Astrocyte of the spinal cord (primary cell): Measurements from ENCODE around the gene AGAP1.

ENCODE experiments used
- DNase-seq: peaks from one replicate; pipeline ENCODE4 v3.0.0; 2011; ENCODE audit warnings: low read depth, low spot score
- H3K4me3 ChIP-seq: 2 replicates; pipeline ENCODE4 v1.5.1; 2011; ENCODE audit warnings: low read depth, mild to moderate bottlenecking, low read length, moderate library complexity
- CTCF ChIP-seq: IDR thresholded peaks from 2 replicates; pipeline ENCODE4 v1.5.1; 2012; ENCODE audit warnings: low read depth, mild to moderate bottlenecking, low read length, inconsistent platforms
- in situ Hi-C: cut with HindIII; loops from 2 replicates; pipeline ENCODE4 v1.10.0; 2017; ENCODE audit warnings: low sequenced_read_pairs

AGAP1 gene

GRCh38 chr2:236180831-236181453, 687.1 kb downstream of the AGAP1 start:
- in situ Hi-C loops: no loop called here
- TF ChIP-seq CTCF: peak; percentile 63
- DNase-seq: peak; percentile 73
- H3K4me3 ChIP-seq: no peak overlapping the region
